GM19099 (cell line): ENCODE data around the gene TCN2.

Experiments used
- POLR2A ChIP-seq: IDR thresholded peaks from 3 replicates; pipeline ENCODE4 v1.6.1; 2011; ENCODE audit warnings: low read depth; ENCODE audit not compliant: insufficient read length; ENCODE audit errors: extremely low read depth

TCN2 gene

DNA sequence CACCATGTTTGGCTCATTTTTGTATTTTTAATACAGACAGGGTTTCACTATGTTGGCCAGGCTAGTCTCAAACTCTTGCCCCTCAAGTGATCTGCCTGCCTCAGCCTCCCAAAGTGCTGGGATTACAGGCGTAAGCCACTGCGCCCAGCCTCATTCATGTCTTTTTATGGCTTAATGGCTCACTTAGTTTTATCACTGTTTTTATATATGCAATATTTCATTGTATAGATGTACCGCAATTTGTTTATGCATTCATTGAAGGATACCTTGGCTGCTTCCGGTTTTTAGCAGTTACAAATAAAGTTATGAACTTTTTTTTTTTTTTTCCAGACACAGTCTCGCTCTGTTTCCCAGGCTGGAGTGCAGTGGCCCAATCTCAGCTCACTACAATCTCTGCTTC, 5.5 kb upstream of the TCN2 start:
- no peak for TF ChIP-seq POLR2A

DNA sequence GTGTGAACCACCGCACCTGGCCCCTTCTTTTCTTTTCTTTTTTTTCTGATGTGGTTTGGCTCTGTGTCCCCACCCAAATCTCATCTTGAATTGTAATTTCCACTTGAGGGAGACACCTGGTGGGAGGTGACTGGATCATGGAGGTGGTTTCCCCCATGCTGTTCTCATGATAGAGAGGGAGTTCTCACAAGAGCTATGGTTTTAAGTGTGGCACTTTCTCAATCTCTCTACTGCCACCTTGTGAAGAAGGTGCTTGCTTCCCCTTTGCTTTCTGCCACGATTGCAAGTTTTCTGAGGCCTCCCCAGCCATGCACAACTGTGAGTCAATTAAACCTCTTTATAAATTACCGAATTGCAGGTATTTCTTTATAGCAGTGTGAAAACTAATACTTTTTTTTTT, 4.9 kb upstream of the TCN2 start:
- no peak for TF ChIP-seq POLR2A

DNA sequence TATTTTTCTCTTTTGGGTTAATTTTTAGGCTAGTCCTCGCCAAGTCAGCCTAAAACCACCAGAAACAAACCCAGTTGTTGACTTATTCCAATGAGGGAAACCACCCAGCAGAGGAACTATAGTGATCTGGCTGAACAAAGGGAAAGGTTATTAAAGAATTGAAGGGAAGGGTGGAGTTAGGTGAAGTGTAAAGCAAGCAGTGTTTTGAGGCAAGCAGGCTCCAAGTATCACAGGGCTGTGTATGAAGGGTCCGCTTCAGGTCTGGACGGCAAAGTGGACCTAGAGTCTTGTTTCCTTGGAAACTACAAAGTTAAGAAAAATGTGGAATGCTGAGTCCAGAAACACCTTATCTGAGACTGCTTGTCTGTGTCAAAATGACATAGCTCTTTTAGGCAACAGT, 3.2 kb upstream of the TCN2 start:
- TF ChIP-seq POLR2A: no peak

DNA sequence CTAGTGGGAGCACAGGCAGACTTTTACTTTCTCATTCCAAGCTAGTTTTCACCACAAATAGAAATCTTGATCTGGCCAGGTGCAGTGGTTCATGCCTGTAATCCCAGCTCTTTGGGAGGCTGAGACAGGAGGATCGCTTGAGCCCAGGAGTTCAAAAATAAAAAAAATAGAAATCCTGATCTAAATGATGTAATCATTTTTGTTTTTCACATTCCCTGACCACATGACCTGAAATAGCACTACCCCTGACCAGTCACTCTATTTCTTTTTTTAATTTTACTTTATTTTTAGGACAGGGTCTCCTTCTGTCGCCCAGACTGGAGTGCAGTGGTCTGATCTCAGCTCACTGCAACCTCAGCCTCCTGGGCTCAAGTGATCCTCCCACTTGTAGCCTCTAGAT, 2.3 kb upstream of the TCN2 start:
- TF ChIP-seq POLR2A: no peak

DNA sequence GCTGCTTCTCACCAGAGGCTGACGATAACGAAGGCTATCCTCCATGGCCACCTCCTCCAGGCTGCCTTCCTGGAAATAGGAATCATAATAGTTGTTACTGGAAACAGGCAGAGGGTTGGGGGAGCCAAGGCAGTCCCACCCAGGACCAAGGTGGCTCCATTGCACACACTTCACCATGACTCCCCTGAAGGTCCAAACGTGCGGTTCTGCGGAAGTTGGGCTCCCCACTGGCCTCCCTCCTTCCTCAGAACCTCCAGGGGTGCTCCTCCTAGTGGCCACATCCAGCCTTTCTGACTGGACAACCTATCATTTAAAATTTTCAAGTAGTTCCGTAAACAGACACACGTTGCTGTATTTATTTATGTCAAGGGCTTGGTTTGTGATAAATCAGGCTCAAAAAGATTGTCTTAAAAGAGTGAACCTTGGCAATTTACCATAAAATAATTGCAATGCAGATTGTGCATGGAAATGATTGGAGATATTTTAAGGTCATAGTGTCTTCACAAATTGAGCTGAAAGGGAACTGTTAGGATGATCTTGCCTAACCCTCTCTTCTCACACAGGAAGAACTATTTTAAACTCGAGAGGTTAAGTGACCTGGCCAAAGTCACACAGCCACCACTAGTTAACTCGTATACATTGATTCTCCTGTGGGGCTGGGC, 1.4 kb upstream of the TCN2 start:
- TF ChIP-seq POLR2A: no peak

DNA sequence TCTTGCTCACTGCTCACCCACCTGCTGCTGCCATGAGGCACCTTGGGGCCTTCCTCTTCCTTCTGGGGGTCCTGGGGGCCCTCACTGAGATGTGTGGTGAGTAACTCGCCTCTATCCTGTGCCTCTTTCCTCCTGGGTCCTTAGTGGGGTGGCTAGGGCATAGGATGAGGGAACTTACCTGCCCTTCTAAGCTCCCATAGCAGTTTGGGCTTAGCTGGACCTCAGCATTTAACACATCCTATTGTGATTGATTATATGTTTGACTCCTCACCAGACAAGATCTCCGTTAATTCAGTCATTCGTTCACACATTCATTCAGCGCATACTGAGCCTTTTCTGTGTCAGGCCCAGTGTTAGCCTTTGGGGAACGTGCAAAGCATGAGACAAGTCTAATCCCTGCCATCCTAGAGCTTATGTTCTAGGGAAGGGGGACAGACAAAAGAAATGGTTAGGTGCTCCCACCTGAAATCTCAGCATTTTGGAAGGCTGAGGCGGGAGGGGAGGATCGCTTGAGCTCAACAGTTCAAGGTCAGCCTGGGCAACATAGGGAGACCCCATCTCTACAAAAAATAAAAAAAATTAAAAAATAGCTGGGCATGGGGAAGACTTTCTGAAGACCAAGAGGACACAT, 441 bp downstream of the TCN2 start:
- no peak for TF ChIP-seq POLR2A

DNA sequence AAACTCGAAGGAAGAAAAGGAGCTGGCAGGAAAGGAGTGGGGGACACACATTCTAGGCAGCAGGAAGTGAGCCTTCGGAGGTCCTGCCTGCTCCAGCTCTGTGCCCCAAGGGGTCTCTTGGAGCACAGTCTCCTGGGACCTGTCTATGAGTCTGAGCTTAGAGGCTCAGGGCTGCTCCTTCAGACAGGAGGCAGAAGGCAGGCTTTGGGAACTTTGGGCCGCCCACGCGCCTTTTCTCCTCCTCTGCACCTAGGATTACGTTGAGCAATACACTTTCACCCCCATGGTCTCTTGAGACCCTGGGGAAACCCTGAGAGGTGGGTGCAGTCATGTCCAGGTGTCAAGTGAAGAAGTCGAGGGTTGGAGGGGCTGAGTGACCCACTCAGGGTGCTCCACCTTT, 965 bp downstream of the TCN2 start:
- no peak for TF ChIP-seq POLR2A

DNA sequence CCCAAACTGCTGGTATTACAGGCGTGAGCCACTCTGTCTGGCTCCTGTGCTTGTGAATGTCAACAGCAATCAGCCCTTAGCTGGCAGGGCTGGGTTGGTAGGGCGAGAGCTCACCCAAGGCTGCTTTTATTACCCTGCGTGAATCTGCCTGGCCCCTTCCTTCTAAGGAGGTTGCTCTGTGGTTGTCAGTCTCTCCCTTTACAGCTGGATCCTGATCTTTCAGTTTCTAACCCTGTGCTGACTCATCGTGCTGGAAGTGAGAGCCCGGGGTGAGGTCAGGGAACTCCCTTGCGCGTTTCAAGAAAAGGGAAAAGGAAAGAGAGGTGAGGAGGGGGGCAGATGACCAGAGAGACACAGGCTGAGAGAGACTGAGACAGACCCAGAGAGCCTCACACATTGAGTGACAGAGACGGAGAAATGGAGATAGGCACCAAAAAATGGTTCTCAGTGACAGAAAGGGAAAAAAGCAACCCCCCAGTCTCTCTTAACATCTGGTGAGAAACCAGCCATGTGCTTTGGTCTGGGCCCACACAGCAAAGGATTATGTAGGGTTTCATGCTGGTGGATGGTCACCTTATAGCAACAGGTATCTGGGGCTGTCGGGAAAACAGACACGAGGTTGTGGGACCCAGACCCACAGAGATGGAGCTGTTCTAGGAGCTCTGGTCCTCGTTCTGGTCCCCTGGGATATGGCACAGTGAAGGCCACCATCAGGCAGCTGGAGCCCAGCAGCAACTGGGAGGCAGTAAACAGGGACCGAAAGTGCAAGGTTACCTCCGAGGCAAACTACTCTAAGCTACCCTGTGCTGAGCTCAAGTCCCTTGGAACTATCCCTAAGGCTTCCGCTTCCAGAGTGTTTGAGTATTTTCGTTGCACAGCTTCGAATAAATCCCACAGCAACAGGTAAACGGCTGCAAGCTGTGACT, 2.5 kb downstream of the TCN2 start:
- no peak for TF ChIP-seq POLR2A

DNA sequence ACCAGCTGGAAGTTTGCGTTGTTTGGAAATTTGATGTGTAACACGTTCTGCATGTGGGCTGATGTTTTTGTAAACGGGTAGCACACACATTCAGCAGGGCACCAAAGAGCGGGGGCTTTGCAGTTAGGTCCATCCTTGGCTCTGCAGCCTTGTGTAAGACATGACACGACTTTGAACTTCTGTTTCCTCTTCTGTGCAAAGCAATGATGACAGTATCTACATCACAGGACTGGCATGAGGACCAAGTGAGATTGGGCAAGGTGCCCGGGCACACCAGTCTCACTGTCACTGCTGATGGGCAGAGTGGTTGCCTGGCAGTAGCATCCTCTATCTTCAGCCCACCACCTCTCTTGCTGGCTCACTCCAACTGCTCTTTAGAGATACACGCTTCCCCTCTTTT, 3.3 kb downstream of the TCN2 start:
- TF ChIP-seq POLR2A: no peak

DNA sequence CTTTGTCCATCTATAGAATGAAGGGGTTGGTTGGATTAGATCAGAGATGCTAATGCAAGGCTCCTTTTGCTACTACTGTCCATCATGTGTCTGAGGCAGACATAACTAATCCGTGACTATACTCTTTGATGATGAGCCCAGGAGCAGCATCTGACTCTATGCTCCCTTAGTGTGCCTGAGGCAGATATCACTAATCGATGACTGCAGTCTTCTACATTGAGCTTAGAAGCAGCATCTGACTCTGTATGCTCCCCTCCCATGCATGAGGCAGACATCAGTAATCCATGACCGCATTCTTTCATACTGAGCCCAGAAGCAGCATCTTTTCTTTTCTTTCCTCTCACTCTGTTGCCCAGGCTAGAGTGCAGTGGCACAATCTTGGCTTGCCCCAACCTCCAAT, 4.2 kb downstream of the TCN2 start:
- no peak for TF ChIP-seq POLR2A

DNA sequence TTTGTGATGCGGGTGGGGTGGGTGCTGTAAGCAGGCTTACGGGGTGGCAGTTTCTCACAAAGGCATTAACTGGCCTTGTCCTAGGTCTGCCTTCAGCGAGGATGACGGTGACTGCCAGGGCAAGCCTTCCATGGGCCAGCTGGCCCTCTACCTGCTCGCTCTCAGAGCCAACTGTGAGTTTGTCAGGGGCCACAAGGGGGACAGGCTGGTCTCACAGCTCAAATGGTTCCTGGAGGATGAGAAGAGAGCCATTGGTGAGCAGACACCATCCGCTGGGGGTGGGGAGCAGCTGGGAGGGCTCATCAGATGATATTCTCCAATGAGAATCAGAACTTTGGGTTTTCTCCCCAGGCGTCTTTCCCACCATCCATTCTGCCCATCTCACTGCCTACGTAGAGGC, 5.8 kb downstream of the TCN2 start:
- TF ChIP-seq POLR2A: no peak

DNA sequence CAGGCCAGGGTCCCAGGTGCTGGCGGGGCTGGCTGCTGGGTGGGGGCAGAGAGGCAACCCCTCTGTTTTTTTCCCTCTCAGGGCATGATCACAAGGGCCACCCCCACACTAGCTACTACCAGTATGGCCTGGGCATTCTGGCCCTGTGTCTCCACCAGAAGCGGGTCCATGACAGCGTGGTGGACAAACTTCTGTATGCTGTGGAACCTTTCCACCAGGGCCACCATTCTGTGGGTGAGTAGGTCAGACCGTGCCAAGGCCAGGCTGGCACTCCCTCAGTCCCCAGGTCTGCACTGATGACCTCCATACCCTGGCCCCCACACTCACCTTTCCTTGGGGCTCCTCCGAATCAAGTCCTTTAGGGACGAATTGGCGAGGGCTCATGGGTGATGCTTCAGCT, 7.3 kb downstream of the TCN2 start:
- TF ChIP-seq POLR2A: no peak

DNA sequence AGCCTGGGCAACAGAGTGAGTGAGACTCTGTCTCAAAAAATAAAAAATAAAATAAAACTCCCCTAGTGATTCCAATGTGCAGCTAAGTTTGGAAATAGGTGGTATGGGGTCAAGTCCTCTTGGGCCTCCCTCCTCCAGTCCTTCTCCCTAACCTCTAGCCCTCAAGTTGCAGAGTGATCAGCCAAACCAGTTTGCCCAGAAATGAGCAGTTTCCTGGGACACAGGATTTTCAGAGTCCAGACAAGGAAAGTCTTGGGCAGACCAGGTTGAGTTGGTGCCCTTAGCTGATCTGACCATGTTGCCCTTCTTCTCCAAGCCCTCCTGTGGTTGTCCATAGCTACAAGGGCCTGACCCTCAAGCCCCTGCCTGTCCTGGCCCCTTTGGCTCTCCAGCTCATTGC, 7.9 kb downstream of the TCN2 start:
- TF ChIP-seq POLR2A: no peak

DNA sequence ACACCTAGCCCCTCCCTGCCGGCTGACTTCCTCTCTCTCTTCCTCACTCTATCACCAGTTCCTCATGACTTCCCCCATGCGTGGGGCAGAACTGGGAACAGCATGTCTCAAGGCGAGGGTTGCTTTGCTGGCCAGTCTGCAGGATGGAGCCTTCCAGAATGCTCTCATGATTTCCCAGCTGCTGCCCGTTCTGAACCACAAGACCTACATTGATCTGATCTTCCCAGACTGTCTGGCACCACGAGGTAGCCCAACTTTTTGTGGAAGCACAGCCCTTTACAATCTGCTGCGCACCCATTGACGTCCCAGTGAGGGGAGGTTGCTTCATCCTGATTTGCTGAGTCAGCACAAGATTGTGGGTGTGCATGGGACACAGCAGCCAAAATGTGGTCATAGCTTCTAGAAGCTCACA, 8.6 kb downstream of the TCN2 start:
- TF ChIP-seq POLR2A: no peak

DNA sequence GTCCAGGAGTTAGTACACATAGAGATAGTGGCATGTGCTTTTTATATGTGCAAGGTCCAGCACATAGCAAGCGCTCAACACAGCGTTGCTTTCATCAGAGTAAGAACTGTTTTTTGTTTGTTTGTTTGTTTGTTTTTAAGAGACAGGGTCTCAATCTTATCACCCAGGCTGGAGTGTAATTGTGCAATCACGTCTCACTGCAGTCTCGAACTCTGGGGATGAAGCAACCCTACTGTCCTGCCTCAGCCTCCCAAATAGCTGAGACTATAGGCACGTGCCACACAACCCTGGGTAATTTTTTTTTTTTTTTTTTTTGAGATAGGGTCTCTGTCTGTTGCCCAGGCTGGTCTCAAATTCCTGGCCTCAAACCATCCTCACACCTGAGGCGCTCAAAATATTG, 10.8 kb downstream of the TCN2 start:
- TF ChIP-seq POLR2A: no peak

DNA sequence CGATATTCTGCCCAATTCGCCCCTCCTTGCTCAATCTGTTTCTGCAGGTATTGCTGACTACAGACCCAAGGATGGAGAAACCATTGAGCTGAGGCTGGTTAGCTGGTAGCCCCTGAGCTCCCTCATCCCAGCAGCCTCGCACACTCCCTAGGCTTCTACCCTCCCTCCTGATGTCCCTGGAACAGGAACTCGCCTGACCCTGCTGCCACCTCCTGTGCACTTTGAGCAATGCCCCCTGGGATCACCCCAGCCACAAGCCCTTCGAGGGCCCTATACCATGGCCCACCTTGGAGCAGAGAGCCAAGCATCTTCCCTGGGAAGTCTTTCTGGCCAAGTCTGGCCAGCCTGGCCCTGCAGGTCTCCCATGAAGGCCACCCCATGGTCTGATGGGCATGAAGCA, 19.4 kb downstream of the TCN2 start:
- TF ChIP-seq POLR2A: no peak
